DOHH2 (cell line): ENCODE measurements around the gene COX17.

Source experiments
- EZH2phosphoT487 ChIP-seq: fragments of 200-600 bp; sonication (generic); IDR thresholded peaks from 2 replicates; pipeline ENCODE4 v1.6.1; 2017; ENCODE audit warnings: borderline replicate concordance, mild to moderate bottlenecking, antibody characterized with exemption, low read length, moderate library complexity, mixed read lengths
- TF ChIP-seq, protein P1 (sequence below): fragments of 200-600 bp; sonication (generic); IDR thresholded peaks from one replicate; pipeline ENCODE4 v1.5.1; 2014; ENCODE audit warnings: antibody characterized with exemption, mild to moderate bottlenecking, low read depth, low read length; ENCODE audit not compliant: poor library complexity, severe bottlenecking

DNA sequence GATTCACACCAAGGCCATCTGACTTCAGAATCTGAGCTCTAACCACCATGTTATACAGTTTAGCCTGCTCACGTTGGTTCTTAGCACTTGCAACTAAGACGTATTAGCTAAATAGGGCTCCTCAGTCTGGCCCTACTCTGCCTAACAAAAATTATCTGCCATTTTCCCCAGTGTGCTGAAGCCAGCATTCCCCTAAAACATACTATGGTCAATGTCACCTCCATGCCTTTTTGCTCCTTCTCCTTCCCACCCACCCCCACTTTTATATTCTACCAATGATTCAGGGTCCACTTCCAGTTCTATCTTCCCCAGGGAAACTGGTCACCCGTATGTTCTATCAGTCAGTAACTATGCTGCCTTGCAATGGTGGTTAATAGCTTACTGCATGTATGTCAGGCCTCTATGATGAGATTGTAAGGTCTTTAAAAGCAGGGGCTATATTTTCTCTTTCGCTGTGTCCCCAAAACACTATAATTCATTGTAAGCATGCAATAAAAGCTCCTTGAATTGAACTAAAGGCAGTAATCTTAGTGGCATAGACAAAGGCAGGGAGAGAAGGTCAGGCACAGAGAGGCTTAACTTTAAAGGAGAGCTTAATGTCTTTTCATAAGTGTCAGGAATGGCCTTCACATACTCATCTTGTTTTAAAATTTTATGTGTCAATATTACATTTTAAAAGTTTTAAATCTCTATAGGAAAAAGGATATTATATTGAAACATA, 40.2 kb downstream of the COX17 start:
- TF ChIP-seq, protein P1, sequence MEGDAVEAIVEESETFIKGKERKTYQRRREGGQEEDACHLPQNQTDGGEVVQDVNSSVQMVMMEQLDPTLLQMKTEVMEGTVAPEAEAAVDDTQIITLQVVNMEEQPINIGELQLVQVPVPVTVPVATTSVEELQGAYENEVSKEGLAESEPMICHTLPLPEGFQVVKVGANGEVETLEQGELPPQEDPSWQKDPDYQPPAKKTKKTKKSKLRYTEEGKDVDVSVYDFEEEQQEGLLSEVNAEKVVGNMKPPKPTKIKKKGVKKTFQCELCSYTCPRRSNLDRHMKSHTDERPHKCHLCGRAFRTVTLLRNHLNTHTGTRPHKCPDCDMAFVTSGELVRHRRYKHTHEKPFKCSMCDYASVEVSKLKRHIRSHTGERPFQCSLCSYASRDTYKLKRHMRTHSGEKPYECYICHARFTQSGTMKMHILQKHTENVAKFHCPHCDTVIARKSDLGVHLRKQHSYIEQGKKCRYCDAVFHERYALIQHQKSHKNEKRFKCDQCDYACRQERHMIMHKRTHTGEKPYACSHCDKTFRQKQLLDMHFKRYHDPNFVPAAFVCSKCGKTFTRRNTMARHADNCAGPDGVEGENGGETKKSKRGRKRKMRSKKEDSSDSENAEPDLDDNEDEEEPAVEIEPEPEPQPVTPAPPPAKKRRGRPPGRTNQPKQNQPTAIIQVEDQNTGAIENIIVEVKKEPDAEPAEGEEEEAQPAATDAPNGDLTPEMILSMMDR = no peak
- TF ChIP-seq EZH2phosphoT487 = no peak
